GM21515 (cell line): ENCODE measurements around the gene BMPR1A.
"Not testable (repeated sequence)": the region's sequence is repeated elsewhere in the genome, so short reads cannot be mapped to it uniquely, and the experiment has no call there.

ENCODE experiments used
- ATAC-seq: cut with Tn5 transposase; IDR thresholded peaks from one replicate; pipeline ENCODE4 v1.9.1; 2021; ENCODE audit not compliant: unreplicated experiment

The BMPR1A gene

DNA sequence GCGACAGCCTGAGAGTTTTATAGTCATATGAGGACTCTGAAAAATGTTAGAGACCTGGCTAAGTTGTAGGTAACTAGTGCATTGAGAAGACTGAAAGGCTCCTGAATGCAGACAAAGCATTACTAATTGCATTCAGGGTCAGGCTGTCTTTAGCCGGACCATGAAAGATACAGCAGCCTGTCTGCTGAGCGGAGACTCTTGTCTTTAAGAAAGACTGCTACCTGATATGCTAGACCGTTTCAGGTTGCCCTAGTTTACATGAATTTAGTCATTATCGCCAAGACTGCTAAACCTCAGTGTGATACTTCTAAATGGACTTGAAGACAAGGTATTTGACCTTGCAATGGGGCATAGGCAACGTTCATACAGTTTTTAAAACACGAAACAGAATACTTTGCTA, 81.2 kb downstream of the BMPR1A start:
- no peak for ATAC-seq

DNA sequence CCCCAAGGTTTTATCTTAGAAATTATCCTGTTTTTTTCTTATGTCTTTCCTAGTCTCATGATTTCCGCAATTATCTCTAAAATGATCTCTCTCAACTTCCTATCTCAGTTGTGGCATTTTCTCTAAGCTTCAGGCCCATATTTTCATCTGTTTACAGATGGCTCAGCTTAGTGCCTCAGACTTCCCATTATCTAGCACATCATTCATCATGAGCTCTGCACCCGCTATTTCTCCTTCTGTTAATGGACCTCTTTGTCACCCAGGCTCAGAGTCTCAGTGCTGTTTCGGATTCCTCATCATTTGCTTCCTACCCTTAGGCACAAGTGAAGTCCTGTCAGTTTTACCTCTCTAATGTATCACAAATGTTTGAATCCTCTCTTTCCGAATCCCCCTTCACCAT, 84.1 kb downstream of the BMPR1A start:
- no peak for ATAC-seq

GRCh38 chr10:86846088-86846487, 89.7 kb downstream of the BMPR1A start:
- ATAC-seq, result no peak

- ATAC-seq, result no peak
Observed at GRCh38 chr10:86848747-86849146, 92.3 kb downstream of the BMPR1A start.

DNA sequence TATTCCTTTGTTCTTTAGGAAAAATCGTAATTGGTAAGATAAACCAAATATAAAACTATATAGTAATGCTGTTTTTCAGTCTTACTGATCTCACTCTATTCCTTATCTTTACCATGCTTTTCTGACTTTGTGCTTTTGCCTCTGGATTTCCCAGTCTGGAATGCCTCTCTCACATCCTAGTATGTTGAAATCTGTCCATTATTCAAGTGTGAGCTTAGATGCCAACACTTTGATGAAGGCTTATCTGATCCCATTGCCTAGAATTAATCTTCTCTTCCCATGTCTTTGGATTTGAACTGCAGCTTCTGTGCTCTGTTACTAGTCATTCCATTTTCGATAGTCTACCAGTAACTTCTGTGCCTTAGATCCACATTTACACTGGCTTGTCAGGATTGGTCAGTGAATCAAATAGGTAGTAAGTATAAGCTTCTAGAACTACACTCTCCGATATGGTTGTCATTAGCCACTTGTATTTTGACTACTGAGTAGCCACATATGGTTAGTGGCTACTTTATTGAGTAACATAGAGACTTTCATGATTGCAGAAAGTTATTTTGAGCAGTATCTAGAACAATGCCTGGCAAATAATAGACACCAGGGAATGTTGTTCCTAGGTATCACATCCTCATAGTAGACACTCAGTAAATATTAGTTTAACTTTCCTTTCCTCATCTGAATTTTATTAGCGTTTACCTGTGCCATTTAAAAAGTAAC, 92.9 kb downstream of the BMPR1A start:
- peak; percentile 70 for ATAC-seq

- ATAC-seq, result no peak
Observed at GRCh38 chr10:86850481-86850880, 94.1 kb downstream of the BMPR1A start.

DNA sequence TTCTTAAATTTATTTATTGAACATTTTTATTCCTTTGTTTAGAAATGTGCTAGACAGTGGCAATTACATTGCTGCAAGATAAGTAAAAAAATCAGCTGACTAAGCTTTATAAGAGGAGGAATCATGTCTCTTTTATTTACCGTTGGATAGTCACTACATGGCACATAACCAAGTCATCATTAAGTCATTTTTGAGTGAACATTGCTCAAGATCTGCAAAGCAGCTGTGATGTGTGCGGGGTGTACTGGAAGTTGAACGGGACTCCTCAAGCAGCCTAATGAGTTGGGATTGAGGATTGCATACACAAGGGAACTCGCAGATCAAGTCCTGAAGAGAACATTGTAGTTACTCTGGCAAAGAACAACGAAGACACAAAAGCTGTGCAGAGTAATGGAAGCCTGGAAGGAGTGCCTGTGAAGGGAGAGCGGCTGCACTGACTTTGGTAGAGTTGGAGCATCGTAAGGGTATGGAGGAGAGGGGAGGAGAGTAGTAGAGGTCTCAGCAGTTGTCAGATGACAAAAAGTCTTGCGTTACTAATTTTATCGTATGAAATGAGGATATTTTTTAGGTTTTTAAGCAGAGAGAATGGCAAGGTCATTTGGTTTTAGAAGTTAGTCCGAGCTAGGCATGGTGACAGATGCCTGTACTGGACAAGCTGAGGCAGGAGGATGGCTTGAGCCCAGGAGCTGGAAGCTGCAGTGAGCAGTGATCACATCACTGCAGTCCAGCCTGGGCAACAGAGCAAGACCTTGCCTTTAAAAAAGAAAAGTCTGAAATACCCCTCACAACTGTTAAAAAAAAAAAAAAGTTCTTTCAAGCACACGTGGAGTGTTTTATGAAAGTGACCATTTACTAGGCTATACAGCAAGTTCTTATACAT, 95.1 kb downstream of the BMPR1A start:
- no peak for ATAC-seq

GRCh38 chr10:86853582-86853981, 97.2 kb downstream of the BMPR1A start:
- not testable (repeated sequence) for ATAC-seq

DNA sequence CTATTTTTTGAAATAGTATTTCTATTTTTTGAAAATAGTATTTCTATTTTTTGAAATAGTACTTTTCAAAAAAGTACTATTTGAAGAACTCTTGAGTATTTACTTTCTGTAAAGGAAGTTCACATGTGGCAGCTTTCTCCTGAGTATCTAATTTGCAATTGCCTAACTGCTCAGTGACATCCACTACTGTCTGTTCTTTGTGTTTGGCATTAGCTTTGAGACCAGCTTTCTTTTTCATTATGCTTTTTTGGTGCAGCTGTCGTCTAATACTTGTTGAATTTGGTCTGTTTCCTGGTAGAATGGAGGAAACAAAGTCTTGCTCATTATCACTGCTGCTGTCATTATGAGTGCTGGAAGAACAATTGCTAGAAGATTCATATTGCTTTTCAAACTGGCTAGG, 99.1 kb downstream of the BMPR1A start:
- no peak for ATAC-seq

DNA sequence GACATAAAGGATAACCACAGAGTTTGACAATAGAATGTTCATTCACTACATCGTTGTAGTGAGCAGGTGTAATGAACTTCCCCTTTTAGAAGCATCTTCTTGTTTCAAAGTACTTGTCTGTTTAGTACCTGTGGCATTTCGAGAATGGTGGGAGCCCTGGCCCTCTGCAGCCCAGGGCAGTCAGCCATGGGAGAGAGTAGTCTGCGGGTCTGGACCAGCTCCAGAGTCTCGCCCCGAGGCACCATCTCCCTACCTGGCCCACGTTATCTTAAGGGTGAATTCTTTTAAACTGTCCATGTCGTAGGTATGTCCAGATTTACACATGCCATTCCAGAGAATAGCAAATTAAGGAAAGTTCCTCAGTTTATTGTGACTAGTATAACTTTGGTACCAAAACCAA, 99.7 kb downstream of the BMPR1A start:
- ATAC-seq, result no peak

- no peak for ATAC-seq
Observed at GRCh38 chr10:86857128-86857721, 100.8 kb downstream of the BMPR1A start.

GRCh38 chr10:86858011-86858410, 101.6 kb downstream of the BMPR1A start:
- ATAC-seq, result no peak

DNA sequence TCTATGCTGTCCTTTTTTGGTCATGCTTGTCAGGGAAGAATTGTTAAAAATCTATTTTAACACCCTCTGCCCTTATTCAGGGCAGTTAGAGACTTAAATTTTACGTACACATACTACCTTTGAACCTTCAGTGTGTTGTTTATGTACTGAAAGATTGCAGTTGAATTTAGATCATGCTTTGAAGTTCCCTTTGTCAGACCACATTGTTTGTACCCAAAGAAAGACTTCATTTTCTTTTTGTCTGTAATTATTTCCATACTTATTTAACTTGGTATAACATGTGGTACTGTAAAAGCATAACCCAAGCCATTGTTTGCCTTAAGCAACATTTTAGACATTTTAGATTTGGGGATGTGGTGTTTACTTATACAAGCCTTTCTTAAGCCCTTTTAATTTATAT, 104.9 kb downstream of the BMPR1A start:
- no peak for ATAC-seq

- ATAC-seq, result no peak
Observed at GRCh38 chr10:86862373-86862772, 106.0 kb downstream of the BMPR1A start.

- no peak for ATAC-seq
Observed at GRCh38 chr10:86862786-86863483, 106.5 kb downstream of the BMPR1A start.

GRCh38 chr10:86863484-86863842, 107.0 kb downstream of the BMPR1A start:
- no peak for ATAC-seq

DNA sequence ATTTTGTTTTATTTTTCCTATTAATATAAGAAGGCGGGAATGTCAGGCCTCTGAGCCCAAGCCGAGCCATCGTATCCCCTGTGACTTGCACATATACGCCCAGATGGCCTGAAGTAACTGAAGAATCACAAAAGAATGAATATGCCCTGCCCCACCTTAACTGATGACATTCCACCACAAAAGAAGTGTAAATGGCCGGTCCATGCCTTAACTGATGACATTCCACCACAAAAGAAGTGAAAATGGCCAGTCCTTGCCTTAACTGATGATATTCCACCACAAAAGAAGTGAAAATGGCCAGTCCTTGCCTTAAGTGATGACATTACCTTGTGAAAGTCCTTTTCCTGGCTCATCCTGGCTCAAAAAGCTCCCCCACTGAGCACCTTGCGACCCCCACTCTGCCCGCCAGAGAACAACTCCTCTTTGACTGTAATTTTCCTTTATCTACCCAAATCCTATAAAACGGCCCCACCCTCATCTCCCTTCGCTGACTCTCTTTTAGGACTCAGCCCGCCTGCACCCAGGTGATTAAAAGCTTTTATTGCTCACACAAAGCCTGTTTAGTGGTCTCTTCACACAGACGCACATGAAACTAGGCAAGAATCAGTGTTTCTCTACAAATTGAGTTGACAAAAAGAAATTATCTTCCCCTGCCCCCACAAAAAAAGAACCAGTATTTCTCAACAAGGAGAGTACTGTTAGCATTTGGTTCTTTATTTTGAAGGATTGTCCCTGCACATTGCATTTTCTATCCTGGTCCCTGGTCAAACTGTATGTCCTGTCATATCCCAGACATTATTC, 108.8 kb downstream of the BMPR1A start:
- ATAC-seq, result not testable (repeated sequence)

DNA sequence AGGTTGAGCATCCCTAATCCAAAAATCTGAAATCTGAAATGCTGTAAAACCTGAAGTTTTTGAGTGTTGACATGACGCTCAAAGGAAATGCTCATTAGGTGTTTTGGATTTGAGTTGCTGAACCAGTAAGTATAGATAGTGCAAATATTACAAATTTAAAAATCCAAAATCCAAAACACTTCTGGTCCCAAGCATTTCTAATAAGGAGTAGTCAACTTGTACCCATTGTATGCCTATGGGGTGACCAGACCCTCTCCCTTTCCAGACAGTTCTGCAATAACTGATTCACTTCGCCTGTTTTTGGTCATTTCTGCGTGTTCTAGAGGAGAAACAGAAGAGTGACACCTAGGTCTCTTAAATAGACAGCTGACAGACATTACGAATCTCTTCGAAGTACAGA, 110.7 kb downstream of the BMPR1A start:
- ATAC-seq, result no peak

DNA sequence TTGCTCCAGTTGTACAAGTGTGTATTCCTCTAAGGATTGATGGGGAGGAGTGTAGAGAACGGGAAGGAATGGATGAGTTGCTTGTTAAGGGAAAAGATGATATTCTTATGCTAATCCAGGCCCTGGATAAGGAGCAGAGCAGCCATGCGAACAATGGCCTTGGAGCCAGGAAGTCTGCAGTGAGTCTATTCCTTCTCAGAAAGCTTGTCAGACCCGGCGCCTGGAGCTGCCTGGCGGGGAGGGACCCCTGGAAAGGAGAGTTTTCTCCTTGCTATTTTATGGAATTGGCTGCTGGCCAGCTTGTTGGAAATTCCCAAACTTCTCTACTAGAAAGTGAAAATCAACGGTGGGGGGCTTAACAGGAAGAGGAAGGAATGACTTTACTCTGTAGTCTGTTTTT, 111.9 kb downstream of the BMPR1A start:
- no peak for ATAC-seq

GRCh38 chr10:86870679-86871078, 114.3 kb downstream of the BMPR1A start:
- no peak for ATAC-seq
